GM18498 (cell line): ENCODE measurements around the gene P3H4.
"Not testable (repeated sequence)": the region's sequence is repeated elsewhere in the genome, so short reads cannot be mapped to it uniquely, and the experiment has no call there.

ENCODE experiments used
- ATAC-seq: cut with Tn5 transposase; IDR thresholded peaks from one replicate; pipeline ENCODE4 v1.9.1; 2021; ENCODE audit warnings: mild to moderate bottlenecking, moderate library complexity; ENCODE audit not compliant: unreplicated experiment

P3H4 gene

DNA sequence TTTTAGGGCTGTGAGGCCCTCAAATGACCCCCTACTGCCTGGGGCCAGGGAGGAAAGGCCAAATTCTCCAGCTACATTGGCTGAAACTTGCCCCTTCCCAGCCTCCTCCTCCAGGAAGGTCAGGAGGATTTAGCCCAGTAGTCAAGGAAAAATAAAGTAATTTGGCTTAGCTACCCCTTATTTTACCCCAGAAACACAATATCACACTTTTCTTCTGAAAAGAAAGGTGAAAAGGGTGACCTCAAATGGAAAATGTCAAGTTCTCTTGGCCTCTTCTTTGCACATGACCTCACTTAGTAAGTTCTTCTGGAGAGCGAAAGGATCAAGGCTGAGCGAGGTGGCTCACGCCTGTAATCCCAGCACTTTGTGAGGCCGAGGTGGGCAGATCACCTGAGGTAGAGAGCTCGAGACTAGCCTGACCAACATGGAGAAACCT, 17.2 kb downstream of the P3H4 start:
- no peak for ATAC-seq

DNA sequence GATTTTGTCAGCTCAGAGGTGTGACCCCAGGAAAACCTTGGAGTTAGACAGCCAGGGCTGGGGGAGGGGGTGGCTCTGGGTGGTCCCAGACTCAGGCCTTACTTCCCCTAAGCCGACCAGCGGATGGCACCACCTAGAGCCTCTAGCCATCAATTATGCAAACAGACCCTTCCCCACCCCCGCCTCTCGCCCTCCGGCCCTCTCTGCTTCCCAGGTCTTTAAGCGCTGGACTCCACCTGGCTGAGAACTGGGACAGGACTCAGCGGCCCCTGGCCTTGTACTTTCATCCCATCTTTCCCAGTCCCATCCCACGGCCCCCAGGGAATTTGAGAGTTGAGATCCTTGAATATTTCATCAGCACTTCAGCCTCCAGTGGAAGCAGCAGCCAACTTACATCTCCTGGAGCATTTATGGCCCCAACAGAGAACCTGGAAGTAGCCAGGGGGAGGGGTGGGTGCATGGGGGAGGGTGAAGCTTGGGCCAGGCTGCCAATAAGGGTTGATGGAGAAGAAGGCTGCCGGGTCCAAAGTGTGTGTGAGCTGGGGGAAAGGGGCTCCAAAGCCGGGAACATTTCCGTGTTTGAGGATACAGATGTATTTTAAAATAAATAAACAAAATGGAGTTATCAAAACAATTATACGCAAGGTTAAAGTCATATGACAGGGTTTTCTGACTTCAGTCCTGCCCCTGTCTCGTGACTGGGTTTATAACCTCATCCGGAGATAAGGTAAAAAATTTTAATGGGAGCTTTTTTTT, 17.8 kb downstream of the P3H4 start:
- ATAC-seq, result no peak

DNA sequence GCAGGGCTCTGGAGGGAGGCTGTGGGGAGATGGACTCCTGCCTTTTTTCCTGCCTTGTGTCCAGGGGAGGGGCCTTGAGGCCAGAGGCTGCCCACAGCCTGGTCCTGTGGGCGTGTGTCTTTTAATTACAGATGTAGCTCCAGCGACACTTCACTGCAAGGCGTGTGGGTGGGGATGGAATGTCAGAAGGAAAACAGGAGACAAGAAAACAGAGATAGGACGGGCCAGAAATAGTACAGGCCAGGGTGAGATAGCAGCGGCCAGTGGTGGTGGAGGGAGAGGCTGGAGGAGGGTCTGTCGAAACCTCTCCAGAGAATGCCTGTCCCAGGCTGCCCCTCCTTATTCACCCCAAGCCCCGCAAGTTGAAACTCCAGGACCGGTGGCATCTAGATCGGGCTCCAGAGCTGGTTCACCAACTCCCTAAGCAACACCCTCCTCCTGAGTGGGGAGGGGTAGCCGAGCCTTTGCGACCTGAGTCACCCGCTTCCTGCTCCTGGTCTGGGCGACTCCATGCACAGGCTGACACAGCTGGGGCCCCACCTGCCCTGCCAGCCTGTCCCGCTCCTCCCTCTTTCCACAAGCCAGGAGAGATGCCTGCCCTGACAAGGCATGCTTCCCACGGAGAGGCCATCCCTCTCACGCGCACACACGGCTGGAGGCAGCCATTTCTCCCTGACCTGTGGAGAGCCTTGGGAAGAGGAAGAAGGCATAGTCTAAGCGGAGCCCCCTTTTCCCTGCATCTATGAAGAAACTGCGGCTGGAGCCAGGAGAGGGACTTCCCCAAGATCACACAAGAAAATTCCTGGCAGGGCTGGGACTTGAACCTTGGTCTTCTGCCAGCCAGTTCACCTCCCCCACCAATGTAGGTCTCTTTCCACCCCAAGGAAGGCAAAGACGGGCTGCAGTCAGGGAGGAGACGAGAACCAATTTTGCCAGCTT, 18.6 kb downstream of the P3H4 start:
- no peak for ATAC-seq

DNA sequence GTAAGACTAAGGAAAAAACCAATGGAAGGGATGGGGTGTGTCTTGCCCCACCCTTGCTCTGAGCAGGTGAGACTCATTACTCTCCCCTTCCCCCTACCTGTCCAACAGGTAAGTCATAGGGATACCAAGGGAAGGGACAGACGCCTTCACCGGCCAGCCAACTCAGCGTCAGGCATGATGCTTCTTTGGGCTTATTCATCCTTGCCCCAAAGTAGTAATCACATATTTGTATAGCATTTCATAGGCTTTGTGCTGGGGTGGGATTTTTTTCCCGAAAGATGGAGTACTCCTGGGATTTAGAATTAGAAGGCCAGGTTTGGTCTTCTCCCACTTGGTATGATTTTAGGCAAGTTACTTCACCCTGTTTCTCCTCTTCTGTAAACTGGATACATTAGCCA, 24.7 kb downstream of the P3H4 start:
- no peak for ATAC-seq

DNA sequence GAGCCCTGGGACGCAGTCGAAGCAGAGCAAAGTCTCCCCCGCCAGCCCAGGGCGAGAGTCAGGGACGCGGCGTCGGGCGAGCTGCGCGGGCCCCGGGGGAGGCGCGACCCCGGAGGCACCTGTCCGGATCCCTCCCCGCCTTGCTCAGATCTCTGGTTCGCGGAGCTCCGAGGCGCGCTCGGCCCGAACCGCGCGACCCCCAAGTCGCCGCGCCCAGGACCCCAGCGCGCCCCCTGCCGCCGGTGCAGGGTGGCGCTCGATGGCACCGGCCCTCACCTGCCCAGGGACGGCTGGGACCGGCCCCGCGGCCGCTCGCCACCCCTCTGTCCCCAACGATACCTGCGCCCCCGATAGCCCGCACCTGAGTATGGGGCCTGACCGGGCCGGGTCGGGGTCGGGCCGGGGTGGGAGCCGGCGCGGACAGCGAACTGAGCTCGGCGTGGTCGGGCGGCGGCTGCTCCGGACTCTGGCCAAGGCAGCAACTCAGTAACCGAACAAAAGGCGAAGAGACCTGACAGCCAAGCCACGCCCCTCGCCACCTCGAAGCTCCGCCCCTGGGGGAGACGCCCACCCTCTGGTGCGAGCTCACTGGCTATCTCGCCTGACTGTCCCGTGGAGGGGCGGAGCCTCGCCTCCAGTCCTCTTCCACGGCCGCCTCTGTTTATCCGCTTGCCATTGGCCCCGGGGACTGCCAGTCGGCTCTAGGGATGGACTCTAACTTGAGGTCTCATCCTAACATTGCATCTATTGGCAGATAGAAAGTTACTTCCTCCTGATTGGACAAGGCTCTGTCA, 25.3 kb downstream of the P3H4 start, which contains the start of gene JUP:
JUP (minus strand) TSS at position 485 of the 794 bp plus-strand sequence. CDS start 14,857 bp downstream, outside the sequence.
- peak; percentile 78 for ATAC-seq

DNA sequence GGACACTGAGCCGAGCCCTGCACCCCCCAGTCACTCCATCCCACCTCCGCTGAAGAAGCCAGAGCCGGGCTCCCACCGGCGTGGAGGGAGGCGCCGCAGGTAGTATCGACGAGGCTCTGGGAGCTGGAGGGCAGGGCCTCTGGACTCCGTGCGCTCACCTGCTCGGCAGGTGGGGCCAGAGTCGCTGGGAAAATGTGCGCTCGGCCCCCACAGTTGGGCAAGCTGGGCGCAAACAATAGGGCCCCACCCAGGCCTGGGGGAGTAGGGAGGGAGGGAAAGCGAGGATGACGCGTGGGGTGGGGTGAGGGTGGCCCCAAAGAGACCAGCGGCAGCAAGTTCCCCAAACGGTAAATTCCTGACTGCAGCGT, 25.9 kb downstream of the P3H4 start:
- ATAC-seq, result no peak

DNA sequence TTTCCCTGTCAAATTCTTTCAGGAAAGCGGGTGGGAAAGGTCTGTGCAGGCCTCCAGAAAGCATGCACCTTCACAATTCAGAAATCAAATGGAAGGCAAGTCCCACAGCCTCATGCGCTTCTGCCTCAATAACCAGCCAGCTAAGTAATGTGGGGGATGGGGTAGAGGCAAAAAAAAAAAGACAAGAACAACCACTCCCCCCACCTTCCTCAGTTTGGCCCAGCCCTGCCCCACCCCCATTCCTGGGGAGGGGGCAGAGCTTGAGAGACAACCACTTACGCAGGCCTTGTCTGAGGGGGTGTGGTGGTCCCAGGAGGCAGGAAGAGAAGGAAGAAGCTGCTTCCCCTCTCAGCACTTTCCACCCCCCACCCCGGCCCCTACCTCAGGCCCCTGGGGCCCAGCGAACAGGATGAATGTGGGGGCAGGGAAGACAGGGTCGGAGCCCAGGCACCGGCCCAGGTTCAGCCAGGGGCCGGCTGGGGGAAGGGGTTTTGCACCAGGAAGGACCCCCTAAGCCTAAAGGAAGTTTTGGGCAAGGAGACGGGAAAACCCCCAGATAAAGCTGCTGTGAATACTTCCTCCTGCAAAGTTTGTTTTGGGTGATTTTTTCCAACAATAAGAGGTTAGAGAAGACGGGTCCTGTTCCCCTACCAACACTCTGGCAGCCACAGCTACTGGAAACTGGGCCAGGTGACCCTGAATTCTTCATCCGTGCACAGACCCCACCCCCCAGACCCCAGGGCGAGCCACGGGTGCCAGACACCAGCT, 26.5 kb downstream of the P3H4 start:
- no peak for ATAC-seq

DNA sequence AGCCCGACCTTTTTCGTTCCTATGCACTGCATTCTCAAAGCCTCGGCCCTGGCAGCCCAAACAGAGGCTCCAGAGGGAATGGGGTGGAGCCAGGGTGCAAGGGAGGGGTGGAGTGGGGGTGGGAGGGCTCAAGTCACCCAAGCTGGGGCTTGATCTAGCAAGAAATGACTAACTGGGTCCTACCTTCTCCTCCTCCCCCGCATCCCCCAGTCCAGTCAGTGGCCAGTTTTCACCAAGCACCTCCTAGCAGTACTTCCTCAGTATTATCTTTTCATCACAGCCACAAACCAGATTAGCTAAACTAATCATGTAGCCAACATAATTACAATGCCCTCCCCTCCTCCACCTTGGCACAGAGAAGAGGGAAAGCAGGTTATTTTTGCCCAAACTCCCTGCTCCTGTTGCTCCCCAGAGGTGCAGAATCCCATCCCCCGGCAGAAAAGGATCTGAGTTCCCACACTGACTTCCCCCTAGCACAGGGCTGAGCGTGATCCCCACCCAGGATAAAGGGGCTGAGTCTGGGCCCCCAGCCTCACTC, 27.5 kb downstream of the P3H4 start:
- no peak for ATAC-seq

DNA sequence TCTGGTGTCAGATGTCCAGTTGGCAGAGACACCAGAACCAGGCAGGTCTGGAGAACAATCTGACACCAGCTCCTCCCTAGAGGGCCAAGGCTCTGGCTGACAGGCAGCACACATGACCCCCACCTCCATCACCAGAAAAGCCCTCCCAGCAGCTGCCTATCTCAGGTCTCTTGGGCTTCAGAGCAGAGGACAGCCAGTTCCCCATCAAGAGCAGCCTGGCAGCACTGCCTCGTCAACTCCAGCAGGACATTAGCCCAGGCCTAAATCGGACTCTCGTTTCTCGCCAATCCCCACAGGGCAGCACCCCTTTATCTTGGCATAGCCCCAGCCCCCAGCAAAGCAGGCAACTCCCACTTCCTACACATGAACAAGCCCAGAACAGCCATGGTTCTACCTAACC, 29.6 kb downstream of the P3H4 start:
- ATAC-seq, result no peak

DNA sequence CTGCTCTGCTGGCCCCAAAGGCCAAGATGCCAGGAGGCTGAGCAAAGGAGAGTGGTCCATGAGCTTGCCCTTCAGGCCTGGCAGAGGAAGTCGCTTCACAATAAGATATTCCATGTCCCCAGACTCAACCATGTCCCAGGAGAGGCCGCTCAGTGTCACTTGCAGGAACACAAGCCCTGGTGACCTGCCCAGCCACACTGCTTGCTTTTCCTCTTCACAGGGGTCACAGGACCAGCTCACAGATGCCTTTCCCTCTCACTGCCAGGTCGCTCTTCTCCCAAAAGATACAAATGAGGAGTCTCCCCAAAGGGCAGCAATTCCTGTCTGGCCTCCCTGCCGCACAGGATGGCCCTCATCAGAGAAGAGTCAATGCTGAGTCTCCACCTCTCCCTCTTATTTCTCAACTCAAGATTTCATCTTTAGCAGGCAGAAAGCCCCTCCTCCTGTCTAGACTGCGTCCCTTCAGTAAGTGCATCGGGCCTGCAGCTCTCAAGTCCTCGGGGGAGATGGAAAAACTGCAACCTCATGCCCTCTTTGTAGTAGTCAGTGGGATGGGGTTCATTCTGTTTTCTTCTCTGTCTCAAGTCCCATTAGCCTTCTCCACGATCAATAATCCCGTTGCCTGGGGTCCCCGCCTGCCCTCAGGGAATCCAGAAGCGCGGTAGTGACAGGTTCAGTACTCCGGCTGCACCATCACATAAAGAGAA, 30.2 kb downstream of the P3H4 start:
- no peak for ATAC-seq

DNA sequence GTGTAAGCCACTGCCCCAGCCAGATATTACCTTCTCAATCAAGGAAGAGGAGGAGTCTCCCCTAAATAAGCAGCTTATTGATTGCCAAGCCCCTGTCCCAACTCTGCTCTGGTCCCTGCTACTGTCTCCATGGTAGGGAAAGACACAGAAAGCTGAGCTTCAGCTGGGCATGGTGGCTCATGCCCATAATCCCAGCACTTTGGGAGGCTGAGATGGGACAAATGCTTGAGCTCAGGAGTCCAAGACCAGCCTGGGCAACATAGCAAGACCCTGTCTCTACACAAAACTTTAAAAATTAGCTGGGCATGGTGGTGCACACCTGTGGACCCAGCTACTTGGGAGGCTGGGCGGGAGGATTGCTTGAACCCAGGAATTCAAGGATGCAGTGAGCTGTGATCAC, 31.8 kb downstream of the P3H4 start:
- ATAC-seq, result no peak

DNA sequence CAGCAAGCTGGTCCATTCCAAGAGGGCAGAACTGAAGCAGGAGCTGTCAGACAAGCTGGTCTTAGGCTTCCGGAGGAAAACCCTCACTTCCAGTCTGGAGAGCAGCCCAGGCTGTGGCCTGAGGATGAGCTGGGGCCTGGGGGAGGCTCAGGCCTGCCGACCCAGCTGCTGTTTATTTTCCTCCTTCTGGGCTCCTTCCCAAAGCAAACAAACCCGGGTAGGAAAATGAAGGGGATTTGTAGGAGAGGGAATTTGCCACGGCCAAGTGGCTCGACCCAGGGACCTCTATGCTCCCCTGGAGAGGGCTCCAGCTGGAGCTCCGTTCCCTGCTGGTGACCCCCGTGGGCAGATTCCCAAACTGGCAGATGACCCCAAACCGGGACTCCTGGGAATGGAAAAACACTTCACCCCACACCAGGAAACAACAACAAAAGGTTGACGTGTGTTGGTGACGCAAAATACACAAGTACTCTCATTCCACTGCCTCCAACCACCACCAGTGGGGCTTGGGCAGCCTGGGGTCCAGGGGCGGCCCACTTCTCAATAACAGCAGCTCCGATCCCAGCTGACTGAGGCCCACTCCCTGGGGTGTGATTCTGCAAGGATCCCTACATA, 34.1 kb downstream of the P3H4 start:
- no peak for ATAC-seq

DNA sequence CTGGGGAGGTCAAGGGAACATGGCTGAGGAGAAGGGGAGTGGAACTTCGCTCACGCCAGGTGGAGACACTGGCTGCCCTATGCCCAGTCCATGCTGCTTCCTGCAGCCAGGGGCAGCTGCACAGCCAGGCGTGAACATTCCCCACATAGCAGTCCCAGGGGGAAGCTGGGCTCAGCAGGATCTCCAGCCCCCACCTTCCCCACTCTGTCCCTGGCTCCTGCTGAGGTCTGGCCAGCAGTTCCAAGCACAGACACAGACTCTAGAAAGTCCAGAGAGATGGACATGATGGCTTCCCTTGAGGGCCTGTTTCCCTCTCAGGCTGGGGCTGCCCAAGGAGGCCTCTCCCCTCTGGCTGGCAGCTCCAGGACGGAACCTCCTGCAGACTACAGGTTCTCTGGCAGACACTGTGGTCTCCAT, 34.6 kb downstream of the P3H4 start:
- ATAC-seq, result no peak

DNA sequence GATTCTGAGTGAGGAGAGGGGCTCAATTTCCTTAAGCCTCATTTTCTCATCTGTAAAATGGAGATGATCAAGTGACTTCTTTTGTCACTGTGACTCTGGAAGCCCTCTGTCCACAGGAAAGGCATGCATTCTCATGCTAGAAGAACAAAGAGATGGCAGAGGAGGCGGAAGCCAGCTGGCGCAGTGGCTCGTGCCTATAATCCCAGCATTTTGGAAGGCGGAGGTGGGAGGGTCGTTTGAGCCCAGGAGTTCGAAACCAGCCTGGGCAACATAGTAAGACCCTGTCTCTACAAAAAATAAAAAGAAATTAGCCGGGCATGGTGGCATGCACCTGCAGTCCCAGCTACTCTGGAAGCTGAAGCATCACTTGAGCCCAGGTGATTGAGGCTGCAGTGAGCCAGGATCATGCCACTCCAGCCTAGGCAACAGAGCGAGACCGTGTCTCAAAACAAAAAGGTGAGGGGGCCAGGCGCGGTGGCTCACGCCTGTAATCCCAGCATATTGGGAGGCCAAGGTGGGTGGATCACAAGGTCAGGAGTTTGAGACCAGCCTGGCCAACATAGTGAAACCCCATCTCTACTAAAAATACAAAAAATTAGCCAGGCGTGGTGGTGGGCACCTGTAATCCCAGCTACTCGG, 35.4 kb downstream of the P3H4 start:
- ATAC-seq, result not testable (repeated sequence)

DNA sequence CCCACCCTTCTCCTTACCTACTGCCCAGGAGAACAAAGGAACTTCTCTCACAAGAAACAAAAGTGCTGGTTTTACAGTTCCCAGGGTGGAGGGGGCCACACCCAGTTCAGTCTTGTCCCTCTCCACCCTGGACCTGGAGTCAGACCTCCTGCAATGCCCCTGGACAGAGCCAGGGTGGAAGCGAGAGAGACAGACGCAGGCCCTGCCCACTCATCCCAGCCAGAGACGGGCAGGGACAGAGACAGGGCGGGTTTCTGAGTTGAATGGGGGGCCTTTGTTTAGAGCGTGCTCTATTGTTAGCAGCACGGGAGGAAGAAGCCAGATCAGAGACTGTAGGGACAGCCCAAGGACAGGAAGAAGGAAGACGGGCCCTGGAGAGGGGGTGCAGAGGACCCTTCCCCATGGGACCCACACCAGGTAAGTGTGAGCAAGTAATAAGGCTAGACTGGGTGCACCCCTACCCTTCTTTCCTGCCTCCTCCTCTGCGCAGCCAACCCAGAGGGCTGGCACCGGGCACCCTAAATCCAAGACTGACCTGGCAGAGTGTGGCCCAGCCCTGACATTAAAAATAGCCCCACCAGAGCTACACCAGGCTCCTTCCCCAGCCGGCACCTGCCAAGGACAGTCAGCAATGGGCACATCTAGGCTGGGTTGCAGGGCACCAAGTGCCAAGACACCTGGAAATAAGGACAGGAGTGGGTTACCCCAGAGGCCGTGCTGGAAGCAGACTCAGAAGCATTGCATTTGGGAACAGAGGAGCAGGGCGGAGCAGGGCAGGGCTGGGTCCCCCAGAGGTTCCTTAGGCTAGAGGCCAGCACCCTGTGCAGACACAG, 36.1 kb downstream of the P3H4 start:
- no peak for ATAC-seq

DNA sequence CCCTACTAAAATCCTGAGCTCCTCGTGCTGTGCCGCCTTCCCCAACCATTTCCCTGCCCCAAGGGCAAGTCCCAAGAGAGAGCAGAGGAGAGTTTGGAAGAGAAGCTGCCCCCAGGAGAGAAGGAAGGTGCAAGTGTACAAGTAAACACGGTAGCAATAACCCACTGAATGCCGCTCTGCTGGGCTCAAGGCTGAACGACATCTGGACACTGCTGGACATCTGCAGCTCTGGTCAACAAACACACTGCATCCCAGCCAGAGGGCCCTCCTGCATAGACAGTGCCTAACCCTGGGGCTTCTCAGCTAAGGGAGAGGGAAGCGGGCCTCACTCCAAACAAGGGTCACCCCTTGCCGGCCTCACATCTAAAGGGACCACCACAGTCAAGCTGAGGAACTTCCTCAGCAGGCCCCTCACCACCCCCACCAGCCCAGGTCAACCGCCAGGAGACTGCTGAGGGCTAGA, 38.0 kb downstream of the P3H4 start:
- no peak for ATAC-seq

DNA sequence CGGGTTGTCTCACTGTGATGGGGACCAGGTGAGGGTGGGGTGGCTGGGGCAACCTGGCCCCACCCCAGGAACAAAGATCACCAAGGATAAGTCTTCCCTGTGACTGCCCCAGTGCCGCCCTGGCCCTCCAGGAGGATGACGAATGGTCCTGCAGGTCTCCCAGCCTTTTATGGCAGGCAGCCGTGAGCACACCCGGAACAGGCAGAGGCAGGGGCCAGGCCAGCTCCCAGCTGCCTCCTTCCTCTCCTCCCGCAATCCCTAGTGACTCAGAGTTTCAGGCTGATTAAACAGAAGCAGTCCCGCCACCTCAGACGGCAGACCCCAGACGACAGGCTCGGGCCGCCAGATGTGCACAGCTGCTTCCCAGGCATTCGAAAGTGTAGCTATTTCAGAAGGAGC, 38.6 kb downstream of the P3H4 start:
- ATAC-seq, result no peak
